GM21447 (cell line): Measurements from ENCODE around the gene MYO10.
"Not testable (repeated sequence)": the region's sequence is repeated elsewhere in the genome, so short reads cannot be mapped to it uniquely, and the experiment has no call there.

Experiments
- ATAC-seq: cut with Tn5 transposase; IDR thresholded peaks from one replicate; pipeline ENCODE4 v1.9.1; 2021; ENCODE audit not compliant: unreplicated experiment

MYO10 gene

GRCh38 chr5:16679190-16679589 lies 256.9 kb downstream of the MYO10 start:
- no peak for ATAC-seq

- ATAC-seq: no peak
Measured at GRCh38 chr5:16675806-16676205, 260.3 kb downstream of the MYO10 start.

DNA sequence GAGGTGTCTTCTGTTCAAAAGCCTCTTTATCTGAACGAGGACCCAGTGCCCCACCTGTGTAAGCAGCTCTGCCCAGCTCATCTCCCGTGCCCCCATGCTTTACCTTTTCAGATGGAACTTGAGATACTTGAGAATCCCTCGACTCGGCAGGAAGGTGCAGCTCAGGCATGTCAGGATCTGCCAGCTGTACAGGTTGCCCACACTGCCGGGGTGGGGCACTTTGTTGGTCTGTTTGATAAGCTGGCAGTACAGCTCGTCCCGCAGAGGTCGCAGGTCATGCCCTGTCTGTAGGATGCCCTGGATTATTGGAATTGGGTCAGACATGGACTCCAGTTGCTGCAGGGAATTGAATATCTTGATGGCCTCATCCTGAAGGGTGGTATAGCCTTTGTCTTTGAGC lies 261.3 kb downstream of the MYO10 start:
- ATAC-seq: no peak

GRCh38 chr5:16673241-16674201 lies 262.6 kb downstream of the MYO10 start:
- ATAC-seq: no peak

- no peak for ATAC-seq
Measured at GRCh38 chr5:16671208-16671607, 264.9 kb downstream of the MYO10 start.

- ATAC-seq: no peak
Measured at GRCh38 chr5:16669776-16670175, 266.3 kb downstream of the MYO10 start.

- ATAC-seq: no peak
Measured at GRCh38 chr5:16668631-16669030, 267.5 kb downstream of the MYO10 start.

DNA sequence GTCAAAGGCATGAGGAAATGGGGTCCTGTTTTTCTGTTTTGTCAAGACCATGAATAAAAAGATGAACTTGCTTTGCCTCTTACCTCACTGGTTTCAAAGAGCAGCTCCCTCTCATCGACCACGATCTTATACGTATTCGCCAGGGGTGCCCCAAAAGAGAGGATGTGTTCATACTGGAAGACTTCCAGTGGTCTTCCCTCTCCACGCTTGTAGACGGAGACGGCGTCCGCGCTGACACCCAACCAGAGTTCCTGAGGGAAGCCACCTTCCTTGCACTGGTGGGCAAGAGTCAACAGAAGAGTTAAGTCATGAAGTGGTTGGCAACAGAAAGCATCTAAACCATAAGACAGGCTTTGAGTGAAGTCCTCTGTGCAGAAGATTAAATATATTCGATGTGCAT lies 267.9 kb downstream of the MYO10 start:
- ATAC-seq: no peak

- no peak for ATAC-seq
Measured at GRCh38 chr5:16666883-16667398, 269.1 kb downstream of the MYO10 start.

- ATAC-seq: no peak
Measured at GRCh38 chr5:16666130-16666882, 269.8 kb downstream of the MYO10 start.

- no peak for ATAC-seq
Measured at GRCh38 chr5:16665601-16666000, 270.5 kb downstream of the MYO10 start.

DNA sequence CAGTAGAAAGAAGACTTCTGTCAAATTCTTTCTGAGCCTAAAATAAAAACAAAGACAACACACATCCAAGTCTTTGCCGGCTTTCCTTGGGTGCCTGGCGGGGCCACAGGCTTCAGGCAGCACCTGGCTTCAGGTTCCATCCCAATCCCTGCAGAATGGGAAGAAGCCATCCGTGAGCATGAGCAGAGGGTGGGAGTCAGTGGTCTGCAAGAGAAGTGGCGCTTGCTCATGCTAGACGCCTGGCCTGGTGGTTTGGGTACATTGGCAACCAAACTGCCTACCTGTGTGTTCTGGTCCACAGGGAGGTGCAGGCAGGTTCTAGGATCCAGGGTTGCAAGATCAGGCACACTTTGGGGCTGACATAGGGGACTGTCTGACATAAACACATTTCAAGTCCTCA lies 271.7 kb downstream of the MYO10 start:
- no peak for ATAC-seq

GRCh38 chr5:16663840-16664239 lies 272.2 kb downstream of the MYO10 start:
- no peak for ATAC-seq

DNA sequence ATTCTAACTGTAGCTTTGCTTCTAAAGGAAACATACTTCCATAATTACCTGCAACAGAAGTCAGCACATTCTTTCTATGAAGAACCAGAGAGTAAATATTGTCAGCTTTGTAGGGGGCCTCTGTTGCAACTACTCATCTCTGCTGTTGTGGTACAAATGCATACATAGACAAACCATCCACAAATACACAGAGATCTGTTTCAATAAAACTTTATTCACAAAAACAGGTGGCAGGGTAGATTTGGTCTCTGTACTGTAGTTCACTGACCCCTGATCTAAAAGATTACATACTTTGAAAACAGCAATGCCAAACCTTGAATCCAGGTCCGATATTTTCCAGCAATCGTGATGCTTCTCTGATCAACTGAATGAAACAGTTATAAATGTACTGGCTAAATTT lies 274.4 kb downstream of the MYO10 start:
- no peak for ATAC-seq

DNA sequence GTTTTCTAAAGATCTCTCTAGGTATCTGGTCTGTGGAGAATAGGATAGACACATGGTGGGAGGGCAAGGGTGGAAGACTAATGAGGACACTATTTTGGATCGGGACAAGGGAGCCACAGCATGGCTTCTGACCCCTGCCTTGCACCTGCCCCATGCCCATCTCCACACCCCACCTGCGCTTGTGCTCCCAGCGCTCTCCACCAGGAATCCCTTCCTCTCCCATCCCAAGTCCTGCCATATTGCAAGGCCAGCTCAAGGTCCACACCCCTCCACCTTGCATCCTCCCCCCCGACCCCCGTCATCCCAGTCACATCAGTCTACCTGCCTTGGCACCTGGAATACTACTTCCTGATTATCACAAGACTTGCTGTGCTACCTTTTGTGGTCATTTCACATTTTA lies 275.1 kb downstream of the MYO10 start:
- ATAC-seq: no peak

DNA sequence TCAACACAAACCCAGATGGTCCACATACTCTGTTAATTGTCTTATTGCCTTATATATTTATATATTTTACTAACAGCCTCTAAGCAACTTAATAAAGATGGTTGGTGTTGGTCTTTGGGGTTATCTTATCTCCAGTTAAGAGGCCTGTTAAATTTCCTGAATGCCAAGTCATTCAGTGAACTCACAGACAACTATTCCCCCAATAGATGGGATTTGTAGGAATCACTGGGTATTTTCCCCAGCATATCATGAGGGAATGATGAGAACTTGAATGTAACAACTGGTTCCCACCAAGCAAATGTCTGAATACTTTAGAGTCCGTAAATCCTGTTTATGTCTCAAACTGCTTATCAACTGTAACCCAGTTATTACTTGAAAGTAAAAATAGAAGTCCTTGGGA lies 276.6 kb downstream of the MYO10 start:
- no peak for ATAC-seq

DNA sequence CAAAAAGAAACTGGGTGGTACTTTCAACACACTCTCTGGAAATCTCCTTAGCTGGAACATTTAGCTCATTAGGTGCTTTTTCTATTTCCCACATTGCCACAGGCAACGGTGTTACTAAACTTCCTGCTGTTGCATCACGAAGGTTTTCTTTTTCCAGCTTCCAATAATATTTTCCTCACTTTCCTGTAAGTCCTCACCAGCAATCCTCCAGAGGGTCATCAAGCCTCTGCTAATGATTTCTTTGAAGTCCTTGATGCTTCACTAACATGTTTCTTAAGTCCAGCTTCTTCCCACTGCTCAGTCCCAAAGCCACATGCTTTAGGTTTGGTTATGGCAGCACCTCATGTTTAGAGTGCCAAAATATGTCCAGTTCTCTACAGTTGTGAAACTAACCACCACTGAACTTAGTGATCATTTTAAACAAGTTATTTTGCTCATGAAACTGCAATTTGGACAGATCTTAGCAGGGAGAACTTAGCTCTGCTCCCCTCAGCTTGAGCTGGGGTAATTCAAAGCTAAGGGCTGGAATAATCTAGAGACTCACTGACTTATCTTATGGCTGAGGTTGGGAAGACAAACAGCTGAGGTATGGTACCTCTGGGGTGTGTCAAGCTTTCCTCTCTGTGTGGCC lies 279.4 kb downstream of the MYO10 start:
- ATAC-seq: no peak

DNA sequence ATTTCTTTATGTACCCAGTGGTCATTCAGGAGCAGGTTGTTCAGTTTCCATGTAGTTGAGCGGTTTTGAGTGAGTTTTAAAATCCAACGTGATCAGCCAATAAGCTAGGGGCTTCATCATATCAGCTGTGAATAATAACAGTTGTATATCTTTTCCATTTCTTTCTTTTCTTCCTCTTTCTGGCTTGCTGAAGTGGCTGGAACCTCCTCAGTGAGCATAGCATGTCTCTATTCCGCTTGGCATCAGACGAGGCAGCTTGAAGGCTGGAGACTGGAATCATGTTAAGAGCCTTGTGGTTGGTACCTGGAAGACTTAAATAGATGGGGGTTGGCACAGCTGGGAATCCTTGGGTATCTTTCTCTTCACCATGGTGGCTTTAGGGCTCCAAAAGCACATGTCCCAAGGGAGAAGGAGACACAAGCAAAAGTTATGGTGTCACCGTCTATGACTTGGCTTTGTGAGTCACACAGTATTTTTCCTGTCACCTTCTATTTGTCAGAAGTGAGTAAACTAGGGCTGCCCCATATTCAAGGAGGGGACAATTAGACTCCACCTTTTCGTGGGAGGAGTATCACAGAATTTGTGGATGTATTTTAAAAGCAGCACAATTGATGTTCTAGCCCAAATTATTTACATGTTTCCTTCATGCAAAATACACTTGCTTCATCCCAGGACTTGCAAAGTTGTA lies 281.3 kb downstream of the MYO10 start:
- ATAC-seq: no peak

GRCh38 chr5:16648739-16649138 lies 287.3 kb downstream of the MYO10 start:
- not testable (repeated sequence) for ATAC-seq

GRCh38 chr5:16644301-16644889 lies 291.7 kb downstream of the MYO10 start:
- ATAC-seq: no peak
